Measurements from ENCODE around the gene OOSP3. TPM values are rescaled to one million over a fixed set of nuclear protein-coding genes. Genes with fewer than 3 reads are reported as not detected.
"Not testable (repeated sequence)": the region's sequence is repeated elsewhere in the genome, so short reads cannot be mapped to it uniquely, and the experiment has no call there.

Gene OOSP3
- total RNA-seq, 1 donor from 2014 or later, result not detected

DNA sequence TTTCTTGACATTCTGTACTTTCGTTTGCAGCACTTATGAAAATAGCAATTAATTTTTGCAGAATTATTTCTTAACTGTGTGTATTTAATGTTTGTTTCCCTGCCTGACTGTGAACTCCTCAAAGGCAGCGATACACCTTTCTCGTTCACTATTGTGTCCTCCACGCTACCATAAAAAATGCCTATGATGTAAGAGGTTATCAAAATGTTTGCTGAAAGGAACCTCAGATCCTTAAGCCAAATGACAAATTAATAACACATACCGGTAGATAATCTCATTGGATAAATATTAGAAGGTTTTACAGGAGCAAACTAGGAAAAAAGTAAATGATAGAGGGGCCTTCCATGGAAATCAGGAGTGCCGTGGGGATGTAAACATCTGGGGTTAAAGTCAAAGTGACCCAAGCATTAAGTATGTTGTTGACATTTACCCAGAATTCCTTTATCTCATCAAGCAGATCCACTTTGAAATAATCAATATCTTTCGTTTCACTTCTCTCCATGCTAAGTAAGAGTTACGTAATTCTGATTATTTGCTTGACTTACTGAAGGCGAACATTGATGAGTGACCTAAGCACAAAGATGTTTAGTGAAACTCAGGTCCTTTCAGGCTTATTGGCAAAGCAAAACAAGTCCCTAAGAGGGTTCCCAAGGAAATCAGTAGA lies 2.6 kb upstream of the OOSP3 start:
- no peak for FAIRE-seq
- DNase-seq (ENCODE audit: low spot score in 2 of 2), result no peak

DNA sequence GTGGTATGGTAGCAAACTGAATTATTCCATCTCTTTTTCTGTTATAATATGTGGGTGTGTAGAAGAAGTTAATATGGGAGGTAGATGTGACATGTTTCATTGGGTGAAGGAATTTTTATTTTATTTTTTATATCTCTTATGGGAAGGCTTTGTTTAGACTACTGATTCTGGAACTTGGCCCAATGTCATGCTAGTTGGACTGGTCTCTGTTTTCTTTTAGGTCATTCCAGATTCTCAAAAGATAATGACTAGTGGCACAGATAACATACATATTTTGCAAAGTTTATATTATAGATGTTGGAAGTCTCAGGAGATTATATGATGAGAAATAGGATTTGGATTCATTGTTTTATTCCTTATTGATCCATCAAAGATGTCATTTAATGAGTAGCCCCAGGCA lies 1.3 kb upstream of the OOSP3 start:
- no peak for FAIRE-seq
- DNase-seq (ENCODE audit: low spot score in 2 of 2), result no peak

DNA sequence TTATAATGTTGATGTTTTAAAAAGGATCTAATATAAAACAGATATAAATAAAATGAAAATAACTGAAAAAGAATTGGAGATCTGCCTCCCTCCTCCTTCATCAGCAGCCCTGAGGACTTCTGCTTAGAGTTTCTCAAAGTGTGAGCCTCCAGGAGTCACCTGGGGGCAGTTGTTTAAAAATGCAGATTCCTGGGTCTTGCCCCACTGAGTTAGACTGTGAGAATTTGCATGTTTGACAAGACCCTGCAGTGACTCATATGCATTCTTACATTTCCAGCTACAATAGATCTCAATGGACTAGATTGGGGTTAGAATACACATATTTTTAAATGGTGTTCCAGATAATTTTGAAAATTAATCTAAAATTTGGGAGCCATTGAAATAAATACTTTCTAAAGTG lies 798 bp upstream of the OOSP3 start:
- FAIRE-seq (no peak), DNase-seq (ENCODE audit: low spot score in 2 of 2) (no peak)

DNA sequence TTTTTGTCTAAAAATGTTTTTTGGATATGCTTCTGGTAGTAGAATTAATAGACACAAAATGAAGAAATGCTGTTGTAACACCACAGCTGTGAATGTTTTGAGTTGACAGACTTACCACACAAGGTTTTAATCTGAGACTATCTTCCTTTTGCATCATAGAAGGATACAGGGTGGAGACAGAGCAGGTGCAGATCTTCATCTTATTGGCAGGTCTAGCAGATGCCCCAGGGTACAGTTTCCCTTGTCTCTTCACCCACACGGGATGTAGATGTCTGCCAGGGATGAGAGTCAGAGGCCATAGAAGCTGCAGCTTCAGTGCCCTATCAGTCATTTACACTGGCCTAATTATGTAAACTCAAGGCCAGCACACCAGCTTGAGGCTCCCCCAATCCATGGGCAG lies 985 bp downstream of the OOSP3 start:
- no peak for FAIRE-seq

DNA sequence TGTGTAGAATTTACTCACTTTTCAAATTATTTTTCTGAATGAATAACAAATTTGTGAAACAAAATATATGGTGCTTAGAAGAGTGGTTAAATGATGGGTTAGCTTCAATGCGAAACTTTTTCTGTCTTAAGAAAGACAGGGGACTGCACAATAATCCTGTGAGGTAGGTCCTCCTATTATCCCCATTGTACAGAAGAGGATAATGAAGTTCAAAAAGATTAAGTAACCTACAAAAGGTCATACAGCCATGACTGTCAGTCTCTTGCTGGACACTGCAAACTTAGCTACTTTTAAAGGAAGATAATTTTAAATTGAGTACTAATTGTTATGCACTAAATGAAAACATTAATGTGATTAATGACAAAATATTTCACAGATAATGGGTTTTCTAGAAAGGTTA lies 5.0 kb downstream of the OOSP3 start:
- no peak for DNase-seq (ENCODE audit: low spot score in 2 of 2)
- FAIRE-seq, result no peak

More for the DNA sequence above, 985 bp downstream of the OOSP3 start:
- DNase-seq (ENCODE audit: low spot score in 2 of 2), result no peak

DNA sequence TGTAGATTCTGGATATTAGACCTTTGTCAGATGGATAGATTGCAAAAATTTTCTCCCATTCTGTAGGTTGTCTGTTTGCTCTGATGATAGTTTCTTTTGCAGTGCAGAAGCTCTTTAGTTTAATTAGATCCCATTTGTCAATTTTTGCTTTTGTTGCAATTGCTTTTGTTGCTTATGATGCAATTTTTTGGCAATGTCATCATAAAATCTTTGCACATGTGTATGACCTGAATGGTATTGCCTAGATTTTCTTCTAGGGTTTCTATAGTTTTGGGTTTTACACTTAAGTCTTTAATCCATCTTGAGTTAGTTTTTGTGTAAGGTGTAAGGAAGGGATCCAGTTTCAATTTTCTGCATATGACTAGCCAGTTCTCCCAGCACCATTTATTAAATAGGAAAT lies 8.6 kb downstream of the OOSP3 start:
- DNase-seq (ENCODE audit: low spot score in 2 of 2); FAIRE-seq: not testable (repeated sequence)

- no peak for FAIRE-seq
- no peak for DNase-seq (ENCODE audit: low spot score in 2 of 2)
Observed at GRCh38 chr11:59891781-59892181, 13.2 kb downstream of the OOSP3 start.

- DNase-seq (ENCODE audit: low spot score in 2 of 2) (no peak), FAIRE-seq (no peak)
Observed at GRCh38 chr11:59894616-59895015, 16.0 kb downstream of the OOSP3 start.

- no peak for FAIRE-seq
- DNase-seq (ENCODE audit: low spot score in 2 of 2), result no peak
Observed at GRCh38 chr11:59898046-59898445, 19.5 kb downstream of the OOSP3 start.

DNA sequence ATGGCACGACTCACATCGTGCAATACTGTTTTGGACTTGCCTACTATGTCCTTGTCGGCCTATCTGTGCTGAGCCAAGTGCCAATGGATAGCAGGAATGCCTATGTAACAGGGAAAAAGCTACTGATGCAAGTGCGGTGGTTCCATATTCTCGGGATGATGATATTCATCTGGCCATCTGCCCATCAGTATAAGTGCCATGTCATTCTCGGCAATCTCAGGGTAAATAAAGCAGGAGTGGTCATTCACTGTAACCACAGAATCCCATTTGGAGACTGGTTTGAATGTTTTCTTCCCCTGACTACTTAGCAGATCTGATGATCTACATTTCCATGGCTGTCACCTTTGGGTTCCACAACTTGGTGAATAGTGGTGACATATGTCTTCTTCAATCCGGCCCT lies 20.1 kb downstream of the OOSP3 start:
- DNase-seq (ENCODE audit: low spot score in 2 of 2) (no peak), FAIRE-seq (no peak)

DNA sequence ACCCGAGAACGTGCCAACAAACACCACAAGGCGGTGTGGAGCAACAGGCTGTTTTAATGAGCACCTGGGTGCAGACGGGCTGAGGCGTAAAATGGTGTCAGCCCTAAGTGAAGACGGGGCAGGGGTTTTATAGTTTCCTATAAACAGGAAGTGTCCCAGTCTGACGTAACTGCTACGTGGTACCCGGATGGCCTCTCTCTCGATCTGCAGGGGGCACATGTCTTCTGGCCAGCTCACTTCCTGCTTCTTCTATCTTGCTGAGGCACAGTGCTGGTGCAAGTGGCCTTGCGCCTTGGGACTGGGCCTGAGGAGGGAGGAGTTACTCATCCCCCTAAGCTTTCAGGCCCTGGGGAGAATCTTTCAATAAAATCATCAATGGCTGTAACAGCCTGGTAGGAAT lies 20.9 kb downstream of the OOSP3 start:
- FAIRE-seq (no peak), DNase-seq (ENCODE audit: low spot score in 2 of 2) (no peak)

GRCh38 chr11:59900366-59901126 lies 22.0 kb downstream of the OOSP3 start:
- no peak for DNase-seq (ENCODE audit: low spot score in 2 of 2)
- FAIRE-seq, result no peak

GRCh38 chr11:59901306-59901705 lies 22.7 kb downstream of the OOSP3 start:
- FAIRE-seq (no peak), DNase-seq (ENCODE audit: low spot score in 2 of 2) (no peak)

DNA sequence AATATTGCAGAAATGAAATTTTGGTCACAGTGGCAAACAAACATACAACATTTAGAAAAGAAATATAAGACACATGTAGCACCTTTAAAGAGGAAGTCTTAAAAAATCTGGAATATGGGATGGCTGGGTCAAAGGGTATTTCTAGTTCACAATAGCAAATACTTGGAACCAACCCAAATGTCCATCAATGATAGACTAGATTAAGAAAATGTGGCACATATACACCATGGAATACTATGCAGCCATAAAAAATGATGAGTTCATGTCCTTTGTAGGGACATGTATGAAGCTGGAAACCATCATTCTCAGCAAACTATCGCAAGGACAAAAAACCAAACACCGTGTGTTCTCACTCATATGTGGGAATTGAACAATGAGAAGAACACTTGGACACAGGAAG lies 25.0 kb downstream of the OOSP3 start:
- not testable (repeated sequence) for DNase-seq (ENCODE audit: low spot score in 2 of 2); FAIRE-seq

DNA sequence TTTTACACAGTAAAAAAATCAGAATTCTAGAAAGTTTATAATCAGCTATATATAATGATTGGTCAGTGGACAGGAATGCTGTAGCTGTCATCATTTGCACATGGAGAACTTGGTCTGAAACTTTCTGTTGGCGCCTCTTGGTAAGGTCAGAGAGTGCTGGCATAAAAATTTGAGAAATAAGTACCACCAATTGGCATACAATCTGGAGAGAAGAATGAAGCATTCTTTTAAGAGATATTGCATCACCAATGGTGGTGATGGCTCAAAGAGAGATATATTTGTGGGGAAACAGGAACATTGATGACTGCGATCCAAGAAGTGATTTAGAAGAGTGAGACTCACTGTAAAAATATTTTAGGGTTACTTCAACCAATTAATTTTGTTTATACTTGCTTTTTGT lies 39.9 kb downstream of the OOSP3 start:
- FAIRE-seq, result no peak

GRCh38 chr11:59918987-59919589 lies 40.5 kb downstream of the OOSP3 start:
- FAIRE-seq (no peak), DNase-seq (ENCODE audit: low spot score in 2 of 2) (no peak)

More for the DNA sequence above, 39.9 kb downstream of the OOSP3 start:
- no peak for DNase-seq (ENCODE audit: low spot score in 2 of 2)

DNA sequence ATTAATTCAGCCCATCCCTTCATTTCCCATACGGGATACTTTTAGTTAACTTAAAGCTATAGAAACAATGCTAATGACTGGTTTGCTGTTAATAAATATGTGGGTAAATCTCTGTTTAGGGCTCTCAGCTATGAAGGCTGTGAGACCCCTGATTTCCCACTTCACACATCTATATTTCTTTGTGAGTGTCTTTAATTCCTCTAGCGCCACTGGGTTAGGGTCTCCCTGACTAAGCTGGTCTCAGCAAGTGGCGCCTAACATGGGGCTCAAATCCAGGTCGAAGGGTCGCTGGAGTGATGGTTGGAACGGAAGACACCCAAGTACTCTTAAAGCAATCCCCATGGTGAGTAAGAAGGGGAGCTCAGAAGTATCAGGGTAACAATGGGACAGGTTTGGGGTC lies 45.2 kb downstream of the OOSP3 start:
- FAIRE-seq (no peak), DNase-seq (ENCODE audit: low spot score in 2 of 2) (no peak)

- FAIRE-seq, result no peak
- no peak for DNase-seq (ENCODE audit: low spot score in 2 of 2)
Observed at GRCh38 chr11:59931688-59932087, 53.1 kb downstream of the OOSP3 start.

- no peak for FAIRE-seq
- no peak for DNase-seq (ENCODE audit: low spot score in 2 of 2)
Observed at GRCh38 chr11:59938132-59938531, 59.5 kb downstream of the OOSP3 start, which contains the start of gene OOSP1. Gene OOSP1 (plus strand): TSS chr11:59938432. CDS start chr11:59938455, 23 bp downstream.

- no peak for FAIRE-seq
- DNase-seq (ENCODE audit: low spot score in 2 of 2), result no peak
Observed at GRCh38 chr11:59938718-59939117, 60.1 kb downstream of the OOSP3 start.

- no peak for DNase-seq (ENCODE audit: low spot score in 2 of 2)
- no peak for FAIRE-seq
Observed at GRCh38 chr11:59939482-59939881, 60.9 kb downstream of the OOSP3 start.

DNA sequence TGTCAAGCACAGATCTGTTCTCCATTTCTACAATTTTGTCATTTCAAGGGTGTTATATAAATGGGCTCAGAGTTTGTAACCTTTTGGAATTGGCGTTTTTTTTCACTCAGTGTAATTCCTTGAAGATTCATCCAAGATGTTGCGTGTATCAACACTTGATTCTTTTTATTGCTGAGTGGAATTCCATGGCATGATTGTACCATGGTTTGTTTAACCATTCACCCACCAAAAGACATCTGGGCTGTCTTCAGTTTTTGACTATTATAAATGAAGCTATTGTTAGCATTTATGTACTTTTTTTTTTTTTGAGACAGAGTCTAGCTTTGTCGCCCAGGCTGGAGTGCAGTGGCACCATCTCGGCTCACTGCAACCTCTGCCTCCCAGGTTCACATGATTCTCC lies 62.5 kb downstream of the OOSP3 start:
- no peak for FAIRE-seq
- no peak for DNase-seq (ENCODE audit: low spot score in 2 of 2)

Data from frontal cortex (tissue), 4 donors.